ENCODE measurements around the gene PTGDS. TPM values are rescaled to one million over a fixed set of nuclear protein-coding genes. Genes with fewer than 3 reads are reported as not detected.

PTGDS gene
- total RNA-seq, 2 donors from 2014 or later = 13.8 to 22.1 TPM

DNA sequence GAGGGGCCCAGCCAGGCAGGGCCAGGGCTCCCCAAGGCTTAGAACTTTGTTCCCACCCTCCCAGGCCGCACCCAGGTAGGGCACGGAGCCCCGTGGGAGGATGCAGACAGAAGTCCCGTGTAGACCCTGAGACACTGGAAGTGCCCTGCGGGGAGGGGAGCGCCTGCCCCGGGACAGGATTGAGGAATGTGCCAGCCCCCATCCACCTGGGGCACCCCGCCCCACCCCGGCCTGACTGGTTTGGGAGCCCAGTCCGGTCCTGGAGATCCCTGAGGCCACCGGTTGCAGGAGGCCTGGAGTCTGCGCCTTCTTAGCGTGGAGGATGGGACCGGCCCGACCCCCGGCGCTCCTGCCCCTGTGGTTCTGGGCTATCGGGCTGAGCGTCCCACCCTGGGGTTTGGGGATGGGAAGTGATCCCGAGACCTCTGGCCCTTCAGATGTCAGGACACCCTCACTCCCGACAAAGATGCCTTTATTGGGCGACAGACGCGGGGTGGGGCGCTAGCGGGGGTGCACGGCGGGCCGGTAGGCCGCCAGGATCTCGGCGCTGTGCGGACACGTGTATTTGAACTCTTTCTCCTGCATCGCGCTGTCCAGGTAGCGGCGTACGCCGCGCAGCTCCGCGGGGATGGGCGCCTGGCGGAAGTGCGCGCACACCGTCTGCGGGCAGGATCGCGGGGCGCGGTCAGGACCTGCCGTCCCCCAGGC lies 17.0 kb downstream of the PTGDS start:
- peaks cover 17% of the 10 kb centered on the region for H3K9me3 Mint-ChIP-seq
- Histone ChIP-seq H3K36me3 (ENCODE audit: control insufficient read depth, insufficient read depth, low read length) (peaks cover 9% of the 10 kb centered on the region), H3K27me3 (ENCODE audit: control insufficient read depth, insufficient read depth, low read length, poor library complexity, severe bottlenecking) (no peaks in the 10 kb centered on the region), H3K27ac (ENCODE audit: low read depth, low read length) (no peak overlapping the region), H3K9me3 (ENCODE audit: control insufficient read depth, low read length) (peaks cover 14% of the 10 kb centered on the region), H3K4me1 (ENCODE audit: control insufficient read depth, insufficient read depth, low read length) (peaks cover 4% of the 10 kb centered on the region), H3K9ac (ENCODE audit: extremely low read depth, low read length, poor library complexity, severe bottlenecking) (no peak overlapping the region), H3K4me3 (ENCODE audit: low read length) (no peak overlapping the region)
- peaks cover 4% of the 10 kb centered on the region for H3K36me3 Mint-ChIP-seq (ENCODE audit: low read depth)
- H3K27me3 Mint-ChIP-seq (ENCODE audit: insufficient read depth) = peaks cover 8% of the 10 kb centered on the region
- H3K4me1 Mint-ChIP-seq = peaks cover 6% of the 10 kb centered on the region
- DNase-seq = no peak
- H3K27ac Mint-ChIP-seq = no peak overlapping the region
- TF ChIP-seq, protein P1, sequence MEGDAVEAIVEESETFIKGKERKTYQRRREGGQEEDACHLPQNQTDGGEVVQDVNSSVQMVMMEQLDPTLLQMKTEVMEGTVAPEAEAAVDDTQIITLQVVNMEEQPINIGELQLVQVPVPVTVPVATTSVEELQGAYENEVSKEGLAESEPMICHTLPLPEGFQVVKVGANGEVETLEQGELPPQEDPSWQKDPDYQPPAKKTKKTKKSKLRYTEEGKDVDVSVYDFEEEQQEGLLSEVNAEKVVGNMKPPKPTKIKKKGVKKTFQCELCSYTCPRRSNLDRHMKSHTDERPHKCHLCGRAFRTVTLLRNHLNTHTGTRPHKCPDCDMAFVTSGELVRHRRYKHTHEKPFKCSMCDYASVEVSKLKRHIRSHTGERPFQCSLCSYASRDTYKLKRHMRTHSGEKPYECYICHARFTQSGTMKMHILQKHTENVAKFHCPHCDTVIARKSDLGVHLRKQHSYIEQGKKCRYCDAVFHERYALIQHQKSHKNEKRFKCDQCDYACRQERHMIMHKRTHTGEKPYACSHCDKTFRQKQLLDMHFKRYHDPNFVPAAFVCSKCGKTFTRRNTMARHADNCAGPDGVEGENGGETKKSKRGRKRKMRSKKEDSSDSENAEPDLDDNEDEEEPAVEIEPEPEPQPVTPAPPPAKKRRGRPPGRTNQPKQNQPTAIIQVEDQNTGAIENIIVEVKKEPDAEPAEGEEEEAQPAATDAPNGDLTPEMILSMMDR (conservative IDR thresholded peaks at IDR 0.05) = no peak
- WGBS, 2 experiments (ENCODE audit: insufficient coverage in 1 of 2, insufficient read length in 1 of 2) = 84 to 91% methylated on average over 45 to 54 of the region's 54 CpGs
- H3K4me3 Mint-ChIP-seq = peak overlapping the region; percentile 73

DNA sequence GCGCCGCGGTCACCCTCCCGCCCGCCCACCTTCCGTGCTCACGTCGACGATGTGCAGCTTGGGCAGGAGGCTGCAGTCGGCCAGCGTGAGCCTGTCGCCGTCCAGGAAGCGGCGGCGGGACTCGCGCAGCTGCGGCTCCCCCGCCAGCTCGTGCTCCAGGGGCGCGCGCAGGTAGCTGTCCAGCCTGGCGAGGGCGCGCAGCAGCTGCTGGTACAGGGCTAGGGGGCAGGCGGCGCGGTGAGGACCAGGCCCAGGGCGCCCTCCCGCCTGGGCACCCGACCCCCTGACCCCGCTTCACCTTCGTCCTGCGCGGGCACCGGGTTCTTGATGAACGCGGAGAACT lies 17.6 kb downstream of the PTGDS start:
- 82 to 94% methylated on average over 6 to 40 of the region's 40 CpGs for WGBS, 2 experiments (ENCODE audit: insufficient coverage in 1 of 2, insufficient read length in 1 of 2)
- Histone ChIP-seq H3K4me1 (ENCODE audit: control insufficient read depth, insufficient read depth, low read length) (peaks cover 4% of the 10 kb centered on the region), H3K27ac (ENCODE audit: low read depth, low read length) (no peak overlapping the region), H3K4me3 (ENCODE audit: low read length) (no peak overlapping the region), H3K9ac (ENCODE audit: extremely low read depth, low read length, poor library complexity, severe bottlenecking) (no peak overlapping the region), H3K27me3 (ENCODE audit: control insufficient read depth, insufficient read depth, low read length, poor library complexity, severe bottlenecking) (no peaks in the 10 kb centered on the region), H3K36me3 (ENCODE audit: control insufficient read depth, insufficient read depth, low read length) (peaks cover 9% of the 10 kb centered on the region), H3K9me3 (ENCODE audit: control insufficient read depth, low read length) (peaks cover 14% of the 10 kb centered on the region)
- peaks cover 4% of the 10 kb centered on the region for H3K36me3 Mint-ChIP-seq (ENCODE audit: low read depth)
- no peak overlapping the region for H3K4me3 Mint-ChIP-seq
- peaks cover 8% of the 10 kb centered on the region for H3K27me3 Mint-ChIP-seq (ENCODE audit: insufficient read depth)
- peaks cover 17% of the 10 kb centered on the region for H3K9me3 Mint-ChIP-seq
- no peak for DNase-seq
- peaks cover 2% of the 10 kb centered on the region for H3K4me1 Mint-ChIP-seq
- H3K27ac Mint-ChIP-seq = no peak overlapping the region
- TF ChIP-seq, protein P1 (conservative IDR thresholded peaks at IDR 0.05) = no peak

DNA sequence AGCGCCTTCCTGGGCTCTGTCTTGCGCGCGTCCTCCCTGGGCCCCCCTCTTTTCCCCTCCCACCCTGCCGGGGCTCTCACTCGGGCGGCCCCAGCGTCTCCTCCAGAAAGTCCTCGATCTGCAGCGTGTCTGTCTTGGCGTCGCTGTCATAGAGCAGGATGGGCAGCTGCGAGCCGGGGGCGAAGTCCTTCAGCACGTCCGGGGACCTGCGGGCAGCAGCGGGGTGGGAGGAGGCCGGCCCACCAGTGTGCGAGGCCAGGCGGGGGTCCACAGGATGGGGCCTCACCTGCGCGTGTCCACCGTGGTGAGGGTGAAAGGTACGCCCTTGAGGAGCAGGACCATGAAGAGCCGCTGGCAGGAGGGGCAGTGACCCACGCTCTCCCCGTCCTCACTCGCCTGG lies 18.1 kb downstream of the PTGDS start:
- Histone ChIP-seq H3K27me3 (ENCODE audit: control insufficient read depth, insufficient read depth, low read length, poor library complexity, severe bottlenecking) (no peaks in the 10 kb centered on the region), H3K27ac (ENCODE audit: low read depth, low read length) (no peak overlapping the region), H3K36me3 (ENCODE audit: control insufficient read depth, insufficient read depth, low read length) (peaks cover 9% of the 10 kb centered on the region), H3K9ac (ENCODE audit: extremely low read depth, low read length, poor library complexity, severe bottlenecking) (no peak overlapping the region), H3K4me3 (ENCODE audit: low read length) (no peak overlapping the region), H3K9me3 (ENCODE audit: control insufficient read depth, low read length) (peaks cover 12% of the 10 kb centered on the region), H3K4me1 (ENCODE audit: control insufficient read depth, insufficient read depth, low read length) (peaks cover 4% of the 10 kb centered on the region)
- Mint-ChIP-seq H3K27me3 (ENCODE audit: insufficient read depth) (peaks cover 11% of the 10 kb centered on the region), H3K4me1 (no peaks in the 10 kb centered on the region), H3K4me3 (no peak overlapping the region), H3K9me3 (peaks cover 13% of the 10 kb centered on the region), H3K36me3 (ENCODE audit: low read depth) (peaks cover 4% of the 10 kb centered on the region), H3K27ac (no peak overlapping the region)
- TF ChIP-seq, protein P1 (conservative IDR thresholded peaks at IDR 0.05) = no peak
- no peak for DNase-seq
- 91 to 97% methylated on average over 23 to 30 of the region's 30 CpGs for WGBS, 2 experiments (ENCODE audit: insufficient coverage in 1 of 2, insufficient read length in 1 of 2)

All from endodermal cell (in vitro differentiated cells).